Gastroesophageal sphincter (tissue), 3 donors: ENCODE measurements around the gene XPO1.

Experiments used
- EP300 ChIP-seq: sonication (generic); formaldehyde crosslinking; IDR thresholded peaks from one replicate; pipeline ENCODE4 v1.6.1; 2017; ENCODE audit warnings: antibody characterized with exemption, mild to moderate bottlenecking
- POLR2A ChIP-seq, 2 donors: fragments of 450-650 bp; IDR thresholded peaks; one replicate each; pipeline ENCODE4 v1.6.1; 2017; ENCODE audit warnings: antibody characterized with exemption in 2 of 2, mild to moderate bottlenecking in 2 of 2, moderate library complexity in 1 of 2
- TF ChIP-seq, protein P1 (sequence below), 4 experiments: fragments of 200-600 bp in 2 of 4; fragments of 450-650 bp in 2 of 4; sonication (generic) in 1 of 4; IDR thresholded peaks; one replicate each; pipeline ENCODE4 v1.5.1; 2017 to 2019; ENCODE audit warnings: antibody characterized with exemption in 4 of 4, mild to moderate bottlenecking in 2 of 4, moderate library complexity in 2 of 4

DNA sequence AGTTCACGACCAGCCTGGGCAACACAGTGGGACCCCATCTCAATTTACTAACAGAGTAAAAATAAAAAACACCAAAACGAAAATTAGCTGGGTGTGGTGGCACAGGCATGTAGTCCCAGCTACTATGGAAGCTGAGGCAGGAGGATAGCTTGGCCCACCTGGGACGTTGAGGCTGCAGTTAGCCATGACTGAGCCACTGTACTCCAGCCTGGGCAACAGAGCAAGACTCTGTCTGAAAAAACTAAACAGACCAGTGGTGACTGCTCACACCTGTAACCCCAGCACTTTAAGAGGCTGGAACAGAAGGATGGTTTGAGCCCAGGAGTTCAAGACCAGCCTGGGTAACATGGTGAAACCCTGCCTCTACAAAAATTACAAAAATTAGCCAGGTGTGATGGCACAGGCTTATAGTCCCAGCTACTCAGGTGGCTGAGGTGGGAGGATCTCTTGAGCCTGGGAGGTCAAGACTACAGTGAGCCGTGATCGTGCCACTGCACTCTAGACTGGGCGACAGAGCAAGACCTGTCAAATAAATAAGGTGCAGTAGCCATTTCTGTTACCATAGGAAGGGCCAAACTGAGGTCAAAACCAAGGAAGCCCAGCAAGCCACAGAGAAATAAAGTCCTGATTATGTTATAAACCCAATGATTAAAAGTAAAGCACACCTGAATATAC is 81.3 kb downstream of the XPO1 start:
- TF ChIP-seq EP300 (no peak), POLR2A (IDR thresholded peaks at IDR 0.05) (no peak)
- TF ChIP-seq, protein P1, sequence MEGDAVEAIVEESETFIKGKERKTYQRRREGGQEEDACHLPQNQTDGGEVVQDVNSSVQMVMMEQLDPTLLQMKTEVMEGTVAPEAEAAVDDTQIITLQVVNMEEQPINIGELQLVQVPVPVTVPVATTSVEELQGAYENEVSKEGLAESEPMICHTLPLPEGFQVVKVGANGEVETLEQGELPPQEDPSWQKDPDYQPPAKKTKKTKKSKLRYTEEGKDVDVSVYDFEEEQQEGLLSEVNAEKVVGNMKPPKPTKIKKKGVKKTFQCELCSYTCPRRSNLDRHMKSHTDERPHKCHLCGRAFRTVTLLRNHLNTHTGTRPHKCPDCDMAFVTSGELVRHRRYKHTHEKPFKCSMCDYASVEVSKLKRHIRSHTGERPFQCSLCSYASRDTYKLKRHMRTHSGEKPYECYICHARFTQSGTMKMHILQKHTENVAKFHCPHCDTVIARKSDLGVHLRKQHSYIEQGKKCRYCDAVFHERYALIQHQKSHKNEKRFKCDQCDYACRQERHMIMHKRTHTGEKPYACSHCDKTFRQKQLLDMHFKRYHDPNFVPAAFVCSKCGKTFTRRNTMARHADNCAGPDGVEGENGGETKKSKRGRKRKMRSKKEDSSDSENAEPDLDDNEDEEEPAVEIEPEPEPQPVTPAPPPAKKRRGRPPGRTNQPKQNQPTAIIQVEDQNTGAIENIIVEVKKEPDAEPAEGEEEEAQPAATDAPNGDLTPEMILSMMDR (IDR thresholded peaks at IDR 0.05): no peak
